Nasal cavity respiratory epithelium epithelial cell of viscerocranial mucosa (primary cell): Measurements from ENCODE around the gene ARIH2. TPM values are rescaled to one million over a fixed set of nuclear protein-coding genes. Genes with fewer than 3 reads are reported as not detected.

Experiments used
- total RNA-seq: library from RNA; depleted of rRNA; stranded (reverse); fragments of >200 nt; gene quantifications from 2 replicates; pipeline ENCODE4 v1.2.3, GENCODE V29; 2014

The ARIH2 gene
- 139 and 166 TPM in 2 replicates for total RNA-seq

DNA sequence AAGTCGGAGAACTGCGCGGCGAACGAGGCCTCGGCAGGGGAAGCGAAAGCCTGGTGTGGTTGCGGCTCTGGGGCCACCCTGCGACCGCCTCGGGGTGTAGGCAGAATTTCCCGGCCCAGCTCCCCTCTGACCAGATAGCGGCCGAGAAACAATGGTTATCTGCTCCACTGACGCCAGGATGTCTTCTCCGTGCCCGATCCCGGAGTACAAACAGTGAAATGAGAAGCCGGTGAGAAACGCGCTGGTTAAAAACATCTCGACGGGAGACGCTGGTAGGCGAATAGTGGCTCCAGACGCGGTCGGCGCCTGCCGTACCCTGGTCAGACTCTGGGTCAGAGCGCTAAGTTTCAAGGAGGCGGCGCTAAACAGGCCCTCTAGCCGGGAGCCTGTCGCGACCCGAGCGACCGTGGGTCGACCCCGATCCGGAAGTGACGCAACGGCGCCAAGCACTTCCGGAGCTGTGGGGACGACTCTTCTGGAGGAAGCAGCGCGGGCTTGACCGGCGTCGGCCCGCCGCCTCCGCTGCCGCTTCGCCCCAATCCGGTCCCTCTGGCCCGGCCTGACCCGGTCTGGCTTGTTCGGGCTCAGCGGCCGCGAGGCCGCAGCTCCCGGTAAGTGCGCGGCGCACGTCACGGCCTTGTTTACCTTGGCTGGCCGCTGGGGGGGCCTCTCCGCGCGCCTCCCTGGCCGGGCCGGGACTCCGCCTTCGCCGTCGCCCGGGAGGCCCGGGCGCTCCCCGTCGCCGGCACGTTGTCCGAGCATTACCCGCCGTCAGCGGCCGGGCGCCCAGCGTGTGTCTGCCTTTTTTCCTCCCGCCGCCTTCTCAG is at the start of gene ARIH2:
Gene ARIH2, plus strand, starts transcription at position 455 of the 827 bp plus-strand sequence. CDS start 8,717 bp downstream, outside the sequence.

GRCh38 chr3:48898383-48899234 is 20.0 kb upstream of the ARIH2 start, which contains the start of gene SLC25A20:
TSS of gene SLC25A20 (minus strand) at chr3:48898882. CDS start at chr3:48898794, 88 bp downstream.

GRCh38 chr3:48989796-48990635 is 71.4 kb downstream of the ARIH2 start, which contains the start of gene P4HTM:
TSS of gene P4HTM (plus strand) at chr3:48990241. CDS start at chr3:48990257, 16 bp downstream.

GRCh38 chr3:49007068-49007770 is 88.6 kb downstream of the ARIH2 start, which contains the start of gene WDR6:
TSS of gene WDR6 (plus strand) at chr3:49007391. CDS start at chr3:49007432, 41 bp downstream.

GRCh38 chr3:49017971-49018706 is 99.5 kb downstream of the ARIH2 start, which contains the start of gene DALRD3:
TSS of gene DALRD3 (minus strand) at chr3:49018580. CDS start at chr3:49018564, 16 bp downstream.

DNA sequence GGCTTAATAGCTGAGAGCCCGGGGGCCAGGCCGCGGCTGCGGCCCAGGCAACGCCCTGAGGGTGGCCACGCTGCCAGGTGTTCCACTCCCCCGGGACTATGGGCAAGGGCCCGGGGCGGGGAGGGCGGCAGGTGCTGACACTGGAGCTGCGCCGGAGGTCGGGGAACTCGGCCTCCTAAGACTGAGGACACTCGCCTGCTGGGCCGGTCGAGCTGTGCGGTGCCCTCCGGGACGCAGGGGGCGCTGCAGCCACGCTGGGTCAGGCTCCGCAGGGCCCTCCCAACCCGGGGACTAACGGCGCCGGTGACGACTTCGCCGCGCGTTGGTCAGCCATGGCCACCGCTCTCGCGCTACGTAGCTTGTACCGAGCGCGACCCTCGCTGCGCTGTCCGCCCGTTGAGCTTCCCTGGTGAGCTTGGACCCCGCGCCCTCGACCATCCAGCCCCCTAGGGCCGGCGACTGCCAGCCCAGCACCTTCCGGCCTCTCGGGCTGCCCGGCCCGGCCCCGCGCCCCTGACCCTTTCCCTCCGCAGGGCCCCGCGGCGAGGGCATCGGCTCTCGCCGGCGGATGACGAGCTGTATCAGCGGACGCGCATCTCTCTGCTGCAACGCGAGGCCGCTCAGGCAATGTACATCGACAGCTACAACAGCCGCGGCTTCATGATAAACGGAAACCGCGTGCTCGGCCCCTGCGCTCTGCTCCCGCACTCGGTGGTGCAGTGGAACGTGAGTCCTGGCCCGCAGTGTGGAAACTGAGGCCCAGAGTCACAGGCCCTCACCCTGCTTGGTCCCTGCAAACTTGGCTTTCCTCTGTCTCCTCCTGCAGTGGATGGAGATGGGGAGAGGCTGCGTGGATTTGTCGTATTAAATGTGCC is 103.4 kb downstream of the ARIH2 start, which contains the start of gene NDUFAF3:
Gene NDUFAF3, plus strand, starts transcription at position 309 of the 875 bp plus-strand sequence. Its CDS starts 24 bp downstream, at position 333.

DNA sequence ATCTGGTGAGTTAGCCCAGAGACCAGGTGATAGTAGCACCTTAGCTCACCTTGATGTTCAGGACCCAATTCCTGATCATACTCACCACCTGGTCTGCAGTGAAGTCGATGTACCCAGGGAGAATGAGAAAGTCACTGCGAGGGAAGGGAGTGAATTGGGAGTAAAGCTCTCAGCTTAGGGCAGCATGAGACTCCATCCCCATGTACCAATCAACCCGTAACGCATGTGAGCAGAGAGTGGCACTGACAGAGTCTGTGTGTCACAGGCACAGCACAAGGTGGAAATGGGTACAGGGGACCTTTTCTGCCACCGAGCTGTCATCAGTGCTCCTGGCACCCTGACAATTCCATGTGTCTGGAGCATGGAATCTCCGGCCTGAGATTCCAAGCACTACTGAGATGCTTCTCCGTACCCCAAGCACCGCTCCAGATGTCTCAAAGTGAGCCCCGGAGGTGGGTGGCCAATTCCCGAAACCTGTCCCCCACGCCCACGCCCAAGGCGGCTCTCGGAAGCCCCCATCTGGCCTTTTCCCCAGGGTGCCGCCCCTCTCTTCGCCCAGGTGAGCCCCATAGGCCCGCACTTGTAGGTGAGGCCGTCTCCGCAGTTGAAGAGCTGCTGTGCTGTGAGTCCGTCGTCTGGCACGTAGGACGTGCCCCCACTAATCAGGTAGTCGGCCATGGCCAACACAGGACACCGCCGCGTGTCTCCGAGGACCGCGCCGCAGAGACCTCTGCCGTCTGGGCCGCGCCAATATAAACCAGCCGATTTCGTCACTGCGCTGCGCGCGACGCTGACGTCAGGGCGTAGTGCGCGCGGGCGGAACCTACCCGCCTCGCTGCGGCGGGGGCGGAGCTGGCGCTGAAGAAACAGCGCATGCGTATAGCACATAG is 110.3 kb downstream of the ARIH2 start, which contains the start of gene IMPDH2:
Gene IMPDH2, minus strand, starts transcription at position 726 of the 890 bp plus-strand sequence. Its CDS starts 48 bp downstream, at position 678.

Other genes starting within 250 kb of the ARIH2 start
- gene NCKIPSD, start 232.9 kb upstream of the ARIH2 start, total RNA-seq = 12.3 and 14.3 TPM in 2 replicates
- 40.3 and 76.5 TPM in 2 replicates for gene IP6K2, start 201.6 kb upstream of the ARIH2 start, total RNA-seq
- gene PRKAR2A, start 71.0 kb upstream of the ARIH2 start, total RNA-seq = 32.0 and 44.1 TPM in 2 replicates
- gene SLC25A20, start 20.0 kb upstream of the ARIH2 start, total RNA-seq = 8.9 and 11.3 TPM in 2 replicates
- 13.3 and 21.6 TPM in 2 replicates for gene P4HTM, start 71.4 kb downstream of the ARIH2 start, total RNA-seq
- gene WDR6, start 88.5 kb downstream of the ARIH2 start, total RNA-seq = 23.9 and 73.9 TPM in 2 replicates
- 30.0 and 39.0 TPM in 2 replicates for gene DALRD3, start 99.7 kb downstream of the ARIH2 start, total RNA-seq
- 45.5 and 57.4 TPM in 2 replicates for gene NDUFAF3, start 103.3 kb downstream of the ARIH2 start, total RNA-seq
- 203 and 369 TPM in 2 replicates for gene IMPDH2, start 110.6 kb downstream of the ARIH2 start, total RNA-seq
- gene QRICH1, start 175.2 kb downstream of the ARIH2 start, total RNA-seq = 49.8 and 56.7 TPM in 2 replicates
- 177 and 193 TPM in 2 replicates for gene QARS1, start 185.9 kb downstream of the ARIH2 start, total RNA-seq
- 58.1 and 68.7 TPM in 2 replicates for gene USP19, start 202.0 kb downstream of the ARIH2 start, total RNA-seq
- 234 and 834 TPM in 2 replicates for gene LAMB2, start 214.2 kb downstream of the ARIH2 start, total RNA-seq
- gene CCDC71, start 247.5 kb downstream of the ARIH2 start, total RNA-seq = 16.1 and 20.3 TPM in 2 replicates